Measurements from ENCODE around the gene FCAR.
"Not testable (repeated sequence)": the region's sequence is repeated elsewhere in the genome, so short reads cannot be mapped to it uniquely, and the experiment has no call there.

DNA sequence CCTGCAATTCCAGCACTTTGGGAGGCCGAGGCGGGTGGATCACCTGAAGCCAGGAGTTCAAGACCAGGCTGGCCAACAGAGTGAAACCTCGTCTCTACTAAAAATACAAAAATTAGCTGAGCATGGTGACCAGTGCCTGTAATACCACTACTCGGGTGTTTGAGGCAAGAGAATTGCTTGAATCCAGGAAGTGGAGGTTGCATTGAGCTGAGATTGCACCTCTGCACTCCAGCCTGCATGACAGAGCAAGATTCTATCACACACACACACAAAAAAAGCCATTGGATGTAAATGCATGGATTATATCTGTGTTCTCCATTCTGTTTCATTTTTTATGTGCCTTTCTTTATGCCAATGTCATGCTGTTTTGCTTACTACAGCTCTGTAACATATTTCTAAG lies 49.6 kb upstream of the FCAR start:
- TF ChIP-seq EZH2 (IDR thresholded peaks at IDR 0.05); POLR2AphosphoS5 (IDR thresholded peaks at IDR 0.05; ENCODE audit: borderline replicate concordance, low read depth, low read length): not testable (repeated sequence)

All from SK-N-MC (cell line).